GM12801 (cell line): ENCODE results near the gene ZNF484.

Experiments used
- CTCF ChIP-seq: IDR thresholded peaks from one replicate; pipeline ENCODE4 v1.5.1; 2011; ENCODE audit warnings: control low read depth; ENCODE audit not compliant: insufficient read length; ENCODE audit errors: extremely low read depth

The ZNF484 gene

GRCh38 chr9:92894711-92895362 is 17.0 kb upstream of the ZNF484 start:
- TF ChIP-seq CTCF, result no peak

- no peak for TF ChIP-seq CTCF
Measured at GRCh38 chr9:92890761-92891160, 12.9 kb upstream of the ZNF484 start.

GRCh38 chr9:92887880-92888338 is 10.1 kb upstream of the ZNF484 start:
- TF ChIP-seq CTCF, result no peak

- no peak for TF ChIP-seq CTCF
Measured at GRCh38 chr9:92882276-92882675, 4.4 kb upstream of the ZNF484 start.

GRCh38 chr9:92875373-92875772 is 2.5 kb downstream of the ZNF484 start:
- no peak for TF ChIP-seq CTCF

- TF ChIP-seq CTCF, result no peak
Measured at GRCh38 chr9:92870289-92870688, 7.5 kb downstream of the ZNF484 start.

- no peak for TF ChIP-seq CTCF
Measured at GRCh38 chr9:92864152-92864551, 13.7 kb downstream of the ZNF484 start.
